K562 (cell line): Measurements from ENCODE around the gene TUBB1. TPM values are rescaled to one million over a fixed set of nuclear protein-coding genes. Genes with fewer than 3 reads are reported as not detected.

Experiments used
- ATAC-seq: fragments of 200-7000 bp; cut with Tn5 transposase; 3 replicates; pipeline ENCODE4 v1.9.1; 2020; ENCODE audit warnings: moderate library complexity
- BruUV-seq: library from RNA; stranded (reverse); fragments of 400-500 nt; replicated peaks from 2 replicates; lab custom pipeline; 2021; lab: Mats Ljungman, UMichigan
- CTCF ChIA-PET: fragments of 300-600 bp; formaldehyde crosslinking; extraction: SDS; loops from one replicate; lab custom pipeline; 2021; ENCODE audit warnings: low intra/inter-chr PET ratio; lab: Yijun Ruan, JAX
- POLR2A ChIA-PET: fragments of 300-600, 350-650 bp; sonication (Branson Sonifier 250); formaldehyde crosslinking; extraction: SDS; loops from one replicate; lab custom pipeline; 2021; ENCODE audit warnings: antibody characterized with exemption, inconsistent platforms; lab: Yijun Ruan, JAX
- DNase-seq, 4 experiments: peaks; one replicate each; pipeline versions ENCODE4 v3.0.0 to v3.0.0-alpha.2; 2011 to 2018; ENCODE audit warnings: low spot score in 3 of 4, mixed read lengths in 3 of 4; ENCODE audit errors: extremely low read depth in 1 of 4
- FAIRE-seq: peaks from 2 replicates; lab custom pipeline; 2011; peaks lifted over from hg19 to GRCh38; lab: Jason Lieb, UNC
- H2AFZ ChIP-seq: 2 replicates; pipeline ENCODE4 v1.6.0; 2011; ENCODE audit warnings: low read depth, low read length, control low read depth, inconsistent platforms
- H3K27ac ChIP-seq: fragments of 200-600 bp; 3 replicates; pipeline ENCODE4 v1.8.0; 2011; ENCODE audit warnings: low read depth, mild to moderate bottlenecking, control low read depth, inconsistent platforms, low read length, moderate library complexity, mixed read lengths; ENCODE audit errors: extremely low read depth
- H3K27me3 ChIP-seq, 2 experiments: fragments of 300-600 bp in 1 of 2; 2 replicates in 1 of 2; 3 replicates in 1 of 2; pipeline versions ENCODE4 v1.6.0 to v1.8.0; 2011; ENCODE audit warnings: inconsistent platforms in 2 of 2, low read length in 2 of 2, mild to moderate bottlenecking in 1 of 2, mixed read lengths in 1 of 2, moderate library complexity in 1 of 2; ENCODE audit not compliant: control insufficient read depth in 2 of 2, insufficient read depth in 2 of 2
- H3K36me3 ChIP-seq: fragments of 300-600 bp; 3 replicates; pipeline ENCODE4 v1.8.0; 2011; ENCODE audit warnings: mild to moderate bottlenecking, low read length, inconsistent platforms; ENCODE audit not compliant: control insufficient read depth, insufficient read depth
- H3K4me1 ChIP-seq, 2 experiments: fragments of 200-600 bp in 1 of 2; replicated peaks in 1 of 2; 2 replicates in 1 of 2; 3 replicates in 1 of 2; pipeline versions ENCODE4 v1.5.1 to v1.8.0; 2011; ENCODE audit warnings: inconsistent platforms in 2 of 2, low read length in 2 of 2, mild to moderate bottlenecking in 1 of 2, mixed read lengths in 1 of 2, moderate library complexity in 1 of 2; ENCODE audit not compliant: control insufficient read depth in 2 of 2, insufficient read depth in 2 of 2
- H3K4me2 ChIP-seq: 2 replicates; pipeline ENCODE4 v1.6.1; 2011; ENCODE audit warnings: low read length, control low read depth, inconsistent platforms, mixed read lengths; ENCODE audit not compliant: insufficient read depth
- H3K4me3 ChIP-seq: fragments of 200-600 bp; sonication (generic), shearing (Covaris generic); 2 replicates; pipeline ENCODE4 v1.5.1; 2016; ENCODE audit warnings: control low read depth, inconsistent platforms
- H3K79me2 ChIP-seq: fragments of 200-600 bp; 3 replicates; pipeline ENCODE4 v1.8.0; 2011; ENCODE audit warnings: low read length, inconsistent platforms; ENCODE audit not compliant: control insufficient read depth, insufficient read depth
- H3K9ac ChIP-seq, 2 experiments: 2 replicates each; pipeline versions ENCODE4 v1.6.0 to v1.6.1; 2011; ENCODE audit warnings: low read depth in 2 of 2, low read length in 2 of 2, control low read depth in 1 of 2, inconsistent platforms in 1 of 2, mild to moderate bottlenecking in 1 of 2, mixed read lengths in 1 of 2; ENCODE audit not compliant: insufficient read depth in 1 of 2
- H3K9me1 ChIP-seq: one replicate; pipeline ENCODE4 v1.6.0; 2011; ENCODE audit warnings: inconsistent platforms, mild to moderate bottlenecking, low read length, moderate library complexity; ENCODE audit not compliant: control insufficient read depth, insufficient read depth
- H3K9me3 ChIP-seq: replicated peaks from 2 replicates; pipeline ENCODE4 v1.5.1; 2011; ENCODE audit warnings: low read depth, low read length, inconsistent platforms; ENCODE audit not compliant: control insufficient read depth, insufficient read depth
- H4K20me1 ChIP-seq: replicated peaks from 2 replicates; pipeline ENCODE4 v1.6.1; 2011; ENCODE audit warnings: low read length, inconsistent platforms, mixed read lengths; ENCODE audit not compliant: control insufficient read depth, insufficient read depth
- DDX20 ChIP-seq: fragments of 450-650 bp; IDR thresholded peaks from 2 replicates; pipeline ENCODE4 v1.6.1; 2016; ENCODE audit warnings: missing genetic modification characterization, low read depth, mild to moderate bottlenecking, missing compliant biosample characterization, moderate library complexity
- ETV1 ChIP-seq: fragments of 450-650 bp; conservative IDR thresholded peaks from 2 replicates; pipeline ENCODE4 v1.6.1; 2016; ENCODE audit warnings: missing genetic modification characterization, control low read depth, low read depth, missing compliant biosample characterization
- KLF1 ChIP-seq: fragments of 450-650 bp; IDR thresholded peaks from 2 replicates; pipeline ENCODE4 v1.6.1; 2016; ENCODE audit warnings: missing genetic modification characterization, missing compliant biosample characterization
- POLR2G ChIP-seq: fragments of 200-400 bp; formaldehyde crosslinking; IDR thresholded peaks from 2 replicates; pipeline ENCODE4 v1.6.1; 2017; ENCODE audit warnings: low read depth, mild to moderate bottlenecking, antibody characterized with exemption, low read length, moderate library complexity
- WGBS: fragments of 100-300 bp; shearing (Covaris generic); methylation state at CpG from one replicate; pipeline ENCODE4 v1.1.6; 2016; ENCODE audit warnings: low coverage, mixed read lengths; ENCODE audit not compliant: insufficient coverage; ENCODE audit errors: missing lambda C conversion rate; 5-methylcytosine and 5-hydroxymethylcytosine counted together
- in situ Hi-C: fragments of 300-500 bp; cut with MboI; formaldehyde crosslinking; loops from 4 replicates; pipeline ENCODE4 v1.15.0; 2018; ENCODE audit warnings: inconsistent platforms, mixed read lengths
- intact Hi-C: fragments of 100-400 bp; cut with micrococcal nuclease; formaldehyde crosslinking; loops from 2 replicates; pipeline ENCODE4 v1.14.2; 2022
- polyA plus RNA-seq, 8 experiments: library from polyadenylated mRNA; depleted of rRNA in 4 of 8; stranded (reverse) in 5 of 8; unstranded in 3 of 8; fragments of >200 nt; fragmentation: Nextera tagmentation in 2 of 8; fragmentation: Illumina TruSeq in 1 of 8; extraction: Ambion mirVana in 2 of 8; extraction: Trizol in 1 of 8; gene quantifications; 2 replicates each; pipeline versions ENCODE4 v1.2.1 to v1.2.3, GENCODE V29; 2011 to 2014; ENCODE audit warnings: inconsistent platforms in 1 of 8, missing spikeins in 1 of 8
- total RNA-seq, 7 experiments: library from RNA; depleted of rRNA in 6 of 7; stranded (reverse); fragments of >200 nt in 6 of 7; fragmentation: Illumina TruSeq in 2 of 7; extraction: Trizol in 2 of 7; gene quantifications; 2 replicates each; pipeline versions ENCODE4 v1.2.1 to v1.2.3, GENCODE V29; 2011 to 2021; ENCODE audit warnings: low replicate concordance in 1 of 7
- TF ChIP-seq, protein P1 (sequence below): sonication (generic); formaldehyde crosslinking; IDR thresholded peaks from 2 replicates; pipeline ENCODE4 v1.8.0; 2023; ENCODE audit warnings: mild to moderate bottlenecking, missing genetic modification reagents

The TUBB1 gene
- total and polyA plus RNA-seq, 9 of the 15 experiments (the other 6 are each of a cell fraction or from before 2014, with no cell fraction given), result 1.5 to 3.9 (median 2.4) TPM

DNA sequence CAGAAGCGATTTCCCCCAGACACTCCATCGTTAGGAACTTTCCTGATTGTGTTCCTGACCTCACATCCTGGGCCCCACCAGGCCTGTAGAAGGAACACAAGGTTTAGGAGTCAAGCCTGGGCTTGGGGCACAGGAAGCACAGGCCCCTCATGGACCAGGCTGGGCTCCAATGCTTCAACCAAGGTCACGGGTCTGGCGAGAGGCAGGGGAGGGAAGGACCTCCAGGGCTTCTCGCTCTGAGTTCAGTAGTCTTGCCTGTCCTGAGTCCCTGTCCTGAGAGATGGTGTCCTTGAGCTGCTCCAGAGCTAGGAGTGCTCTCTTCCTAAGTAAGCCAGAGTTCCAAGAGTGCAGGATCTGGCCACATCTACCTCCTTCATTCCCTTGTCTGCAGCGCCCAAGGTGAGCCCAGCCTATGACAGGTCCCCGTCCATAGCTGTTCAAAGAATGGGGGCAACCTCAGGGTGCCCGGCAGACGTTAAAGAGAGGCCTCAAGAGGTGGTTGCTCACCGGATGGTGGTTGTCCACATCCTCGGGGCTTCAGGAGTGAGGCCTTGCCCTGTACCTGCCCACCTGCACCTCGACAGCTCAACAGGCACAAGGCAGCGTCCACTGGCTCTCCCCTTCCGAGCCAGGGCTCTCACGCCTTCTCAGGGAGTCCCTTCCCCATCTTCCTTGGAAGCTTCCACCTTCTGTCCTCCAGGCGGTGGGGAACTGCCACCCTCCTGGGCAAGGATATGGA, 1.6 kb upstream of the TUBB1 start:
- ChIA-PET CTCF (no interaction called here), POLR2A (interaction anchor here (0.6 to 3.1 kb wide), 5 partner anchors 9 to 216 kb away, joined by 3 to 25 read pairs (median 4); partner anchors contain the start of gene ATP5F1E)
- Histone ChIP-seq H3K9me1 (no peaks in the 10 kb centered on the region), H3K4me3 (no peak overlapping the region), H3K79me2 (peaks cover 35% of the 10 kb centered on the region), H3K36me3 (peaks cover 14% of the 10 kb centered on the region), H3K4me2 (0 out of 2 replicates have a peak overlapping the region, but pooled peaks have one; percentile 35), H3K27ac (peak overlapping the region; percentile 70), H3K4me1 (peaks cover 71 to 73% of the 10 kb centered on the region in 2 experiments), H3K27me3 (no peaks in the 10 kb centered on the region), H3K9me3 (no peaks in the 10 kb centered on the region), H4K20me1 (no peaks in the 10 kb centered on the region), H3K9ac (peak overlapping the region; percentile 38 to 81; a peak in 3 of 4 replicates), H2AFZ (peak overlapping the region; percentile 57; the same call in 1 of the 2 replicates)
- TF ChIP-seq DDX20, result no peak
- no peak for TF ChIP-seq KLF1 (tag)
- TF ChIP-seq POLR2G, result 0 out of 2 replicates have a peak, but pooled peaks have one; percentile 31
- no TSS peak for BruUV-seq
- in situ Hi-C loops (no loop called here), intact Hi-C loops (no loop called here)
- FAIRE-seq, result no peak
- 82% methylated on average over 16 of the region's 16 CpGs for WGBS
- no peak for DNase-seq
- no peak for ATAC-seq

DNA sequence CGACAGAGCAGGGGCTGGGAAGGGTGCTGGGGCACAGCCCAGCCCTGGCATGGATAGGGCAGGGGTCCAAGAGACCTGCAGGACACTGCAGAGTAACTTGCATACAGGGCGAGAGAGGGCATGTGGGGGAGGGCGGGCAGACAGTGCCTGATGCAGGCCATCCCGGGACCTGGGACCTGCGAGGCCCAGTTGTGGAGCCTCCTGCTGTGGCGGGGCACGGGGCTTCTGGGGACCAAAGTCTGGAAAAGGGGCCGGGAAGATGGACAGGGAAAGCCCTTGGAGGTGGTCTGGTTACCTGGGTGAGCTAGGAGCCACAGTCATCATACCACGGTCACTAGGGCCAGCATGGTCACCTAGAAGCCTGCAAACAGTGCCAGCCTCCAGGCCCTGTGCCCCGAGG, 412 bp upstream of the TUBB1 start:
- peaks cover 45% of the 10 kb centered on the region for H3K79me2 ChIP-seq
- H3K9me1 ChIP-seq, result no peaks in the 10 kb centered on the region
- in situ Hi-C loops, result no loop called here
- ATAC-seq (no peak), DNase-seq (no peak), FAIRE-seq (no peak)
- ChIA-PET CTCF (no interaction called here), POLR2A (interaction anchor here (0.6 to 4.5 kb wide), 9 partner anchors 9 to 121 kb away, joined by 3 to 31 read pairs (median 4); partner anchors contain the start of gene ATP5F1E)
- BruUV-seq, result no TSS peak
- H3K27me3 ChIP-seq, result no peaks in the 10 kb centered on the region
- H3K4me2 ChIP-seq, result peak overlapping the region; percentile 80
- peaks cover 25% of the 10 kb centered on the region for H3K36me3 ChIP-seq
- peaks cover 60 to 70% of the 10 kb centered on the region in 2 experiments for H3K4me1 ChIP-seq
- WGBS, result 84% methylated on average over 8 of the region's 10 CpGs
- H4K20me1 ChIP-seq, result no peaks in the 10 kb centered on the region
- 0 out of 2 replicates have a peak, but pooled peaks have one; percentile 14 for TF ChIP-seq ETV1
- TF ChIP-seq, protein P1, sequence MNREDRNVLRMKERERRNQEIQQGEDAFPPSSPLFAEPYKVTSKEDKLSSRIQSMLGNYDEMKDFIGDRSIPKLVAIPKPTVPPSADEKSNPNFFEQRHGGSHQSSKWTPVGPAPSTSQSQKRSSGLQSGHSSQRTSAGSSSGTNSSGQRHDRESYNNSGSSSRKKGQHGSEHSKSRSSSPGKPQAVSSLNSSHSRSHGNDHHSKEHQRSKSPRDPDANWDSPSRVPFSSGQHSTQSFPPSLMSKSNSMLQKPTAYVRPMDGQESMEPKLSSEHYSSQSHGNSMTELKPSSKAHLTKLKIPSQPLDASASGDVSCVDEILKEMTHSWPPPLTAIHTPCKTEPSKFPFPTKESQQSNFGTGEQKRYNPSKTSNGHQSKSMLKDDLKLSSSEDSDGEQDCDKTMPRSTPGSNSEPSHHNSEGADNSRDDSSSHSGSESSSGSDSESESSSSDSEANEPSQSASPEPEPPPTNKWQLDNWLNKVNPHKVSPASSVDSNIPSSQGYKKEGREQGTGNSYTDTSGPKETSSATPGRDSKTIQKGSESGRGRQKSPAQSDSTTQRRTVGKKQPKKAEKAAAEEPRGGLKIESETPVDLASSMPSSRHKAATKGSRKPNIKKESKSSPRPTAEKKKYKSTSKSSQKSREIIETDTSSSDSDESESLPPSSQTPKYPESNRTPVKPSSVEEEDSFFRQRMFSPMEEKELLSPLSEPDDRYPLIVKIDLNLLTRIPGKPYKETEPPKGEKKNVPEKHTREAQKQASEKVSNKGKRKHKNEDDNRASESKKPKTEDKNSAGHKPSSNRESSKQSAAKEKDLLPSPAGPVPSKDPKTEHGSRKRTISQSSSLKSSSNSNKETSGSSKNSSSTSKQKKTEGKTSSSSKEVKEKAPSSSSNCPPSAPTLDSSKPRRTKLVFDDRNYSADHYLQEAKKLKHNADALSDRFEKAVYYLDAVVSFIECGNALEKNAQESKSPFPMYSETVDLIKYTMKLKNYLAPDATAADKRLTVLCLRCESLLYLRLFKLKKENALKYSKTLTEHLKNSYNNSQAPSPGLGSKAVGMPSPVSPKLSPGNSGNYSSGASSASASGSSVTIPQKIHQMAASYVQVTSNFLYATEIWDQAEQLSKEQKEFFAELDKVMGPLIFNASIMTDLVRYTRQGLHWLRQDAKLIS (CRISPR knock-in tag), result no peak
- no peak overlapping the region for H3K4me3 ChIP-seq
- H3K27ac ChIP-seq, result peak overlapping the region; percentile 96; the same call in 2 of the 3 replicates
- intact Hi-C loops, result no loop called here
- no peaks in the 10 kb centered on the region for H3K9me3 ChIP-seq
- H3K9ac ChIP-seq, result peak overlapping the region; percentile 80 to 84; a peak in 3 of 4 replicates
- H2AFZ ChIP-seq, result no peak overlapping the region
